H1 (cell line): ENCODE measurements around the gene MSI2. TPM values are rescaled to one million over a fixed set of nuclear protein-coding genes. Genes with fewer than 3 reads are reported as not detected.

Experiments
- CTCF ChIA-PET: fragments of 300-600 bp; sonication (Branson Sonifier 250); formaldehyde crosslinking; loops from one replicate; lab custom pipeline; 2021; ENCODE audit not compliant: partially characterized antibody; lab: Charles Lee
- POLR2A ChIA-PET: fragments of 300-600 bp; sonication (Branson Sonifier 250); formaldehyde crosslinking; loops from one replicate; lab custom pipeline; 2021; ENCODE audit warnings: inconsistent platforms; ENCODE audit not compliant: partially characterized antibody; lab: Charles Lee
- DNase-seq, 2 experiments: peaks; one replicate each; pipeline versions ENCODE4 v3.0.0 to v3.0.0-alpha.2; 2010 to 2022; ENCODE audit warnings: low spot score in 2 of 2, low read depth in 1 of 2, mixed read lengths in 1 of 2
- FAIRE-seq: peaks from 2 replicates; lab custom pipeline; 2011; peaks lifted over from hg19 to GRCh38; lab: Jason Lieb, UNC
- H2AFZ ChIP-seq: 2 replicates; pipeline ENCODE4 v1.8.1; 2012; ENCODE audit warnings: low read length, inconsistent platforms
- H2AK5ac ChIP-seq: 2 replicates; pipeline ENCODE4 v1.6.1; 2013; ENCODE audit warnings: low read depth, low read length
- H2BK120ac ChIP-seq: replicated peaks from 2 replicates; pipeline ENCODE3; 2013; ENCODE audit warnings: low read depth, low read length, inconsistent platforms
- H2BK12ac ChIP-seq: 2 replicates; pipeline ENCODE4 v1.6.1; 2013; ENCODE audit warnings: low read depth, low read length
- H2BK15ac ChIP-seq: 2 replicates; pipeline ENCODE4 v1.6.1; 2013; ENCODE audit warnings: low read length
- H2BK20ac ChIP-seq: 2 replicates; pipeline ENCODE4 v1.6.1; 2013; ENCODE audit warnings: low read length
- H2BK5ac ChIP-seq: 2 replicates; pipeline ENCODE4 v1.6.1; 2013; ENCODE audit warnings: low read depth, low read length
- H3K14ac ChIP-seq: 2 replicates; pipeline ENCODE4 v1.6.1; 2013; ENCODE audit warnings: inconsistent platforms; ENCODE audit not compliant: insufficient read length
- H3K18ac ChIP-seq: 2 replicates; pipeline ENCODE4 v1.6.1; 2013; ENCODE audit warnings: low read length; ENCODE audit errors: extremely low read depth
- H3K23ac ChIP-seq: 2 replicates; pipeline ENCODE4 v1.6.1; 2013; ENCODE audit warnings: inconsistent platforms; ENCODE audit not compliant: insufficient read length
- H3K23me2 ChIP-seq: 2 replicates; pipeline ENCODE4 v1.6.1; 2013; ENCODE audit warnings: low read depth, low read length
- H3K27ac ChIP-seq: 2 replicates; pipeline ENCODE4 v1.6.1; 2011; ENCODE audit warnings: low read depth, low read length, inconsistent platforms
- H3K27me3 ChIP-seq, 4 experiments: replicated peaks in 1 of 4; 1 replicate in 1 of 4; 2 replicates in 3 of 4; pipeline versions ENCODE4 v1.6.1 to v1.8.1; 2011 to 2013; ENCODE audit warnings: low read length in 3 of 4, mild to moderate bottlenecking in 3 of 4, inconsistent platforms in 2 of 4, mixed read lengths in 2 of 4, moderate library complexity in 1 of 4; ENCODE audit not compliant: control insufficient read depth in 3 of 4, insufficient read depth in 3 of 4; ENCODE audit errors: extremely low read depth in 1 of 4
- H3K36me3 ChIP-seq, 4 experiments: 2 replicates each; pipeline versions ENCODE4 v1.6.1 to v1.8.1; 2011 to 2013; ENCODE audit warnings: mild to moderate bottlenecking in 4 of 4, low read length in 3 of 4, moderate library complexity in 2 of 4, control low read depth in 1 of 4, inconsistent platforms in 1 of 4; ENCODE audit not compliant: insufficient read depth in 4 of 4, control insufficient read depth in 2 of 4
- H3K4ac ChIP-seq: replicated peaks from 2 replicates; pipeline ENCODE3; 2013; ENCODE audit warnings: low read length, low read depth, mixed read lengths, inconsistent platforms; ENCODE audit not compliant: insufficient read length
- H3K4me1 ChIP-seq, 4 experiments: replicated peaks in 1 of 4; 1 replicate in 1 of 4; 2 replicates in 3 of 4; pipeline versions ENCODE4 v1.6.1 to v1.8.1; 2011 to 2013; ENCODE audit warnings: low read length in 3 of 4, inconsistent platforms in 2 of 4, mixed read lengths in 1 of 4; ENCODE audit not compliant: insufficient read depth in 4 of 4, control insufficient read depth in 3 of 4
- H3K4me2 ChIP-seq, 2 experiments: 2 replicates each; pipeline versions ENCODE4 v1.6.1 to v1.8.1; 2011 to 2013; ENCODE audit warnings: low read depth in 2 of 2, low read length in 2 of 2, control low read depth in 1 of 2, inconsistent platforms in 1 of 2, mild to moderate bottlenecking in 1 of 2; ENCODE audit not compliant: insufficient read depth in 1 of 2
- H3K4me3 ChIP-seq, 4 experiments: fragments of 200-600, 300-600 bp in 1 of 4; sonication (generic), shearing (Covaris generic), sonication (Bioruptor Twin) in 1 of 4; 2 replicates each; pipeline versions ENCODE4 v1.5.1 to v1.8.1; 2011 to 2016; ENCODE audit warnings: low read length in 4 of 4, low read depth in 3 of 4, control low read depth in 2 of 4, inconsistent platforms in 2 of 4, mild to moderate bottlenecking in 2 of 4, mixed read lengths in 1 of 4, moderate library complexity in 1 of 4; ENCODE audit not compliant: insufficient read depth in 2 of 4; ENCODE audit errors: extremely low read depth in 1 of 4
- H3K56ac ChIP-seq: replicated peaks from 2 replicates; pipeline ENCODE3; 2013; ENCODE audit warnings: low read depth, mild to moderate bottlenecking, mixed read lengths, low read length, inconsistent platforms; ENCODE audit not compliant: insufficient read length
- H3K79me1 ChIP-seq: 2 replicates; pipeline ENCODE4 v1.6.1; 2013; ENCODE audit warnings: low read depth, low read length, control low read depth
- H3K79me2 ChIP-seq, 2 experiments: 2 replicates each; pipeline versions ENCODE4 v1.6.1 to v1.8.1; 2012 to 2013; ENCODE audit warnings: low read length in 2 of 2, mild to moderate bottlenecking in 2 of 2, inconsistent platforms in 1 of 2; ENCODE audit not compliant: insufficient read depth in 2 of 2, control insufficient read depth in 1 of 2
- H3K9ac ChIP-seq, 4 experiments: replicated peaks in 1 of 4; 1 replicate in 1 of 4; 2 replicates in 3 of 4; pipeline versions ENCODE4 v1.6.1 to v1.8.1; 2011 to 2013; ENCODE audit warnings: low read depth in 3 of 4, low read length in 3 of 4, control low read depth in 2 of 4, mild to moderate bottlenecking in 2 of 4, moderate library complexity in 2 of 4, inconsistent platforms in 1 of 4; ENCODE audit errors: extremely low read depth in 1 of 4
- H3K9me3 ChIP-seq, 2 experiments: 2 replicates each; pipeline versions ENCODE4 v1.6.1 to v1.8.1; 2012 to 2013; ENCODE audit warnings: mild to moderate bottlenecking in 2 of 2, moderate library complexity in 2 of 2, control low read depth in 1 of 2, inconsistent platforms in 1 of 2, low read depth in 1 of 2, low read length in 1 of 2, mixed read lengths in 1 of 2; ENCODE audit not compliant: insufficient read depth in 2 of 2
- H4K20me1 ChIP-seq, 2 experiments: replicated peaks in 1 of 2; 2 replicates each; pipeline versions ENCODE3 to v1.8.1; 2011 to 2013; ENCODE audit warnings: inconsistent platforms in 2 of 2, low read length in 2 of 2, mild to moderate bottlenecking in 1 of 2; ENCODE audit not compliant: insufficient read depth in 2 of 2, control insufficient read depth in 1 of 2
- H4K5ac ChIP-seq: 2 replicates; pipeline ENCODE4 v1.6.1; 2013; ENCODE audit warnings: low read length, low read depth, mixed read lengths, inconsistent platforms; ENCODE audit not compliant: insufficient read length
- H4K8ac ChIP-seq: 2 replicates; pipeline ENCODE4 v1.8.0; 2013; ENCODE audit warnings: mild to moderate bottlenecking, moderate library complexity, low read length, inconsistent platforms; ENCODE audit not compliant: insufficient read depth; ENCODE audit errors: extremely low read depth
- H4K91ac ChIP-seq: replicated peaks from 2 replicates; pipeline ENCODE3; 2013; ENCODE audit warnings: low read length, mixed read lengths, inconsistent platforms; ENCODE audit not compliant: insufficient read length
- ATF3 ChIP-seq: IDR thresholded peaks from 2 replicates; pipeline ENCODE4 v1.6.1; 2011; ENCODE audit warnings: low read depth, mild to moderate bottlenecking, low read length; ENCODE audit not compliant: insufficient read depth
- E2F6 ChIP-seq: IDR thresholded peaks from 2 replicates; pipeline ENCODE4 v1.6.1; 2012; ENCODE audit warnings: inconsistent platforms
- EGR1 ChIP-seq: IDR thresholded peaks from 2 replicates; pipeline ENCODE4 v1.6.1; 2011; ENCODE audit warnings: low read depth, low read length, borderline replicate concordance
- HDAC2 ChIP-seq, 2 experiments: fragments of 300-600 bp in 1 of 2; sonication (generic) in 1 of 2; IDR thresholded peaks; 2 replicates each; pipeline ENCODE4 v1.6.1; 2011 to 2012; ENCODE audit warnings: low read depth in 2 of 2, low read length in 2 of 2, mild to moderate bottlenecking in 2 of 2, moderate library complexity in 2 of 2, borderline replicate concordance in 1 of 2, inconsistent platforms in 1 of 2
- NANOG ChIP-seq: IDR thresholded peaks from 2 replicates; pipeline ENCODE4 v1.6.1; 2011; ENCODE audit warnings: low read length, low read depth, mild to moderate bottlenecking, inconsistent platforms; ENCODE audit not compliant: insufficient read depth, poor library complexity, severe bottlenecking
- POLR2A ChIP-seq, 2 experiments: IDR thresholded peaks; 1 replicate in 1 of 2; 2 replicates in 1 of 2; pipeline ENCODE4 v1.6.1; 2011; ENCODE audit warnings: low read depth in 2 of 2, low read length in 2 of 2, mild to moderate bottlenecking in 2 of 2; ENCODE audit errors: control extremely low read depth in 1 of 2
- RFX5 ChIP-seq: IDR thresholded peaks from 2 replicates; pipeline ENCODE4 v1.6.1; 2011; ENCODE audit warnings: low read depth, low read length, improper control_type of control experiment, borderline replicate concordance
- SAP30 ChIP-seq: fragments of 300-600 bp; sonication (generic); IDR thresholded peaks from 2 replicates; pipeline ENCODE4 v1.7.1; 2012; ENCODE audit warnings: low read length, moderate library complexity, mild to moderate bottlenecking, inconsistent platforms; ENCODE audit not compliant: insufficient read depth, insufficient replicate concordance
- SIX5 ChIP-seq: IDR thresholded peaks from 2 replicates; pipeline ENCODE4 v1.6.1; 2011; ENCODE audit warnings: mild to moderate bottlenecking, low read depth, low read length
- SP1 ChIP-seq: IDR thresholded peaks from 2 replicates; pipeline ENCODE4 v1.6.1; 2011; ENCODE audit warnings: low read depth, low read length
- SUZ12 ChIP-seq: fragments of 200-600 bp; sonication (generic); IDR thresholded peaks from 2 replicates; pipeline ENCODE4 v1.6.1; 2012; ENCODE audit warnings: mild to moderate bottlenecking, inconsistent platforms, low read length, moderate library complexity, mixed read lengths
- YY1 ChIP-seq: IDR thresholded peaks from 2 replicates; pipeline ENCODE4 v1.6.1; 2011; ENCODE audit warnings: low read depth, mild to moderate bottlenecking, low read length
- WGBS, 2 experiments: shearing (Covaris generic) in 1 of 2; methylation state at CpG; one replicate each; pipeline versions ENCODE4 v1.1.6 to v1.1.7; 2013 to 2015; ENCODE audit warnings: low lambda C conversion rate in 2 of 2, mixed read lengths in 2 of 2, inconsistent platforms in 1 of 2, low coverage in 1 of 2, missing lambda C conversion rate in 1 of 2; ENCODE audit not compliant: insufficient replicate concordance in 2 of 2, insufficient coverage in 1 of 2, insufficient read length in 1 of 2; ENCODE audit errors: extremely low coverage in 1 of 2, missing lambda C conversion rate in 1 of 2; 5-methylcytosine and 5-hydroxymethylcytosine counted together
- polyA plus RNA-seq, 7 experiments: library from polyadenylated mRNA; depleted of rRNA in 3 of 7; stranded (reverse) in 5 of 7; unstranded in 2 of 7; fragments of >200 nt in 5 of 7; fragments of 200-250 nt in 2 of 7; gene quantifications; 1 replicate in 5 of 7; 2 replicates in 1 of 7; 4 replicates in 1 of 7; pipeline versions ENCODE4 v1.2.1 to v1.2.3, GENCODE V29; 2011 to 2013; ENCODE audit warnings: missing spikeins in 2 of 7, mixed read lengths in 2 of 7
- total RNA-seq: library from RNA; stranded (reverse); fragmentation: NEBNext Ultra II Directional; extraction: Animal tissue kit (Norgen Biotek cat#: 25700); gene quantifications from 2 replicates; pipeline ENCODE4 v1.2.1, GENCODE V29; 2021

Gene MSI2
- total and polyA plus RNA-seq, 2 of the 8 experiments (the other 6 are each of a cell fraction or from before 2014, with no cell fraction given) = 36.7 to 80.6 TPM

GRCh38 chr17:57396511-57396921 is 140.2 kb downstream of the MSI2 start:
- peaks cover 0 to 68% of the 10 kb centered on the region in 2 experiments; a peak in 2 of 4 replicates for H3K79me2 ChIP-seq
- POLR2A ChIA-PET = interaction anchor here (0.8 kb wide), 1 partner anchor 11 kb away, joined by 3 read pairs; no protein-coding TSS in a partner anchor
- no peak overlapping the region for H3K9ac ChIP-seq
- TF ChIP-seq POLR2A (IDR thresholded peaks at IDR 0.05; ENCODE audit: control extremely low read depth in 1 of 2, low read depth in 2 of 2, low read length in 2 of 2) (no peak), SAP30 (no peak), YY1 (no peak), SP1 (no peak), SUZ12 (no peak), SIX5 (no peak), HDAC2 (IDR thresholded peaks at IDR 0.05; ENCODE audit: borderline replicate concordance in 1 of 2, low read depth in 2 of 2, low read length in 2 of 2) (no peak), NANOG (no peak), RFX5 (no peak), EGR1 (no peak), ATF3 (no peak), E2F6 (no peak)

More at GRCh38 chr17:57396511-57396921, 140.2 kb downstream of the MSI2 start:
- Histone ChIP-seq H3K27ac (no peak overlapping the region), H3K23me2 (no peaks in the 10 kb centered on the region; the same call in 1 of the 2 replicates), H3K4me1 (peaks cover 2 to 9% (median 7%) of the 10 kb centered on the region in 4 experiments; a peak in 6 of 7 replicates), H3K4me3 (no peak overlapping the region), H3K79me1 (peaks cover 12% of the 10 kb centered on the region; the same call in 1 of the 2 replicates), H2BK20ac (no peak overlapping the region), H3K56ac (no peak overlapping the region), H3K4ac (no peak overlapping the region), H2BK12ac (peak overlapping the region; percentile 81; the same call in 1 of the 2 replicates), H3K4me2 (no peak overlapping the region), H2AFZ (no peak overlapping the region), H4K8ac (no peak overlapping the region), H3K23ac (no peak overlapping the region), H4K91ac (no peak overlapping the region), H3K14ac (no peak overlapping the region), H2BK15ac (no peak overlapping the region; the same call in 1 of the 2 replicates), H4K5ac (no peak overlapping the region), H3K9me3 (peaks cover 6% of the 10 kb centered on the region in 2 experiments; a peak in 3 of 4 replicates), H3K36me3 (peaks cover 0 to 7% (median 2%) of the 10 kb centered on the region in 4 experiments; a peak in 3 of 8 replicates), H2BK120ac (no peak overlapping the region), H3K27me3 (no peaks in the 10 kb centered on the region), H2AK5ac (no peak overlapping the region), H2BK5ac (peak overlapping the region; percentile 32; the same call in 1 of the 2 replicates), H4K20me1 (peaks cover 2 to 15% of the 10 kb centered on the region in 2 experiments), H3K18ac (no peak overlapping the region)
- DNase-seq = no peak
- FAIRE-seq = no peak
- WGBS, 2 experiments = 79% methylated on average over 8 of the region's 8 CpGs; no CpG with 5 or more reads in 1 of the 2 experiments
- CTCF ChIA-PET = interaction anchor here (0.6 to 10.0 kb wide), 4 partner anchors 11 to 227 kb away, joined by 3 to 119 read pairs (median 4); no protein-coding TSS in a partner anchor
